Brain microvascular endothelial cell (primary cell): ENCODE results near the gene SLC7A6.

Experiments used
- DNase-seq: peaks from one replicate; pipeline ENCODE4 v3.0.0-alpha.2; 2020
- H3K27ac ChIP-seq: fragments of 250-450 bp; sonication (Bioruptor Pico); 2 replicates; pipeline ENCODE4 v1.5.1; 2020; ENCODE audit warnings: mild to moderate bottlenecking, moderate library complexity
- H3K27me3 ChIP-seq: fragments of 250-450 bp; sonication (Bioruptor Pico); replicated peaks from 2 replicates; pipeline ENCODE4 v1.5.1; 2020; ENCODE audit warnings: mild to moderate bottlenecking
- H3K36me3 ChIP-seq: fragments of 250-450 bp; sonication (Bioruptor Pico); replicated peaks from 2 replicates; pipeline ENCODE4 v1.5.1; 2020; ENCODE audit warnings: mild to moderate bottlenecking
- H3K4me3 ChIP-seq: 2 replicates; pipeline ENCODE4 v1.5.1; 2011; ENCODE audit warnings: low read depth, mild to moderate bottlenecking, control low read depth, low read length, moderate library complexity
- CTCF ChIP-seq: IDR thresholded peaks from 2 replicates; pipeline ENCODE4 v1.5.1; 2011; ENCODE audit warnings: low read depth, mild to moderate bottlenecking, moderate library complexity, low read length, control low read depth, inconsistent platforms; ENCODE audit errors: missing control alignments
- in situ Hi-C: cut with HindIII; loops from 2 replicates; pipeline ENCODE4 v1.10.0; 2017; ENCODE audit warnings: low sequenced_read_pairs, low pct_ligation_motif_present

Gene SLC7A6

GRCh38 chr16:68310774-68311511 is 46.6 kb downstream of the SLC7A6 start, which contains the start of the genes PRMT7 and SLC7A6OS:
Gene PRMT7, plus strand, starts transcription at chr16:68311019. Its CDS starts 4,961 bp downstream, at chr16:68315980.
Gene SLC7A6OS, minus strand, starts transcription at chr16:68310946. Its CDS starts 20 bp downstream, at chr16:68310926.
- DNase-seq: peak; percentile 82
- H3K27ac ChIP-seq: peak within 1 kb of the TSS; percentile 83
- peaks cover 21% of the 10 kb centered on the region for H3K36me3 ChIP-seq
- H3K4me3 ChIP-seq: peak within 1 kb of the TSS; percentile 80
- in situ Hi-C loops: no loop called here
- TF ChIP-seq CTCF: peak; percentile 37
- no peaks in the 10 kb centered on the region for H3K27me3 ChIP-seq

- peaks cover 6% of the 10 kb centered on the region for H3K36me3 ChIP-seq
- DNase-seq: no peak
- no peak overlapping the region for H3K4me3 ChIP-seq
- in situ Hi-C loops: no loop called here
- no peaks in the 10 kb centered on the region for H3K27me3 ChIP-seq
- TF ChIP-seq CTCF: no peak
- H3K27ac ChIP-seq: no peak overlapping the region
Measured at GRCh38 chr16:68313116-68313515, 48.8 kb downstream of the SLC7A6 start.

GRCh38 chr16:68319185-68319908 is 55.0 kb downstream of the SLC7A6 start:
- DNase-seq: no peak
- Histone ChIP-seq H3K27ac (no peak overlapping the region), H3K27me3 (no peaks in the 10 kb centered on the region), H3K36me3 (peaks cover 2% of the 10 kb centered on the region), H3K4me3 (no peak overlapping the region)
- in situ Hi-C loops: no loop called here
- TF ChIP-seq CTCF: no peak

- DNase-seq: no peak
- Histone ChIP-seq H3K4me3 (no peak overlapping the region), H3K27me3 (no peaks in the 10 kb centered on the region), H3K36me3 (peaks cover 6% of the 10 kb centered on the region), H3K27ac (no peak overlapping the region)
- TF ChIP-seq CTCF: no peak
- in situ Hi-C loops: no loop called here
Measured at GRCh38 chr16:68324336-68324735, 60.0 kb downstream of the SLC7A6 start.

- Histone ChIP-seq H3K36me3 (peaks cover 6% of the 10 kb centered on the region), H3K4me3 (no peak overlapping the region), H3K27ac (no peak overlapping the region), H3K27me3 (no peaks in the 10 kb centered on the region)
- no peak for TF ChIP-seq CTCF
- DNase-seq: no peak
- in situ Hi-C loops: no loop called here
Measured at GRCh38 chr16:68324780-68325357, 60.5 kb downstream of the SLC7A6 start.
